GM13976 (cell line): ENCODE results near the gene MRPL24.

Experiments used
- DNase-seq: peaks from one replicate; pipeline ENCODE4 v3.0.0; 2012; ENCODE audit warnings: low spot score
- in situ Hi-C: fragments of 300-500 bp; cut with MboI; formaldehyde crosslinking; loops from one replicate; pipeline ENCODE4 v1.12.0; 2022; ENCODE audit warnings: low sequenced_read_pairs, mixed read lengths, inconsistent platforms; ENCODE audit not compliant: unreplicated experiment
- TF ChIP-seq, protein P1 (sequence below): IDR thresholded peaks from 2 replicates; pipeline ENCODE4 v1.5.1; 2012; ENCODE audit warnings: borderline replicate concordance, mild to moderate bottlenecking; ENCODE audit not compliant: insufficient read depth; ENCODE audit errors: extremely low read depth, missing control alignments, control extremely low read depth

Gene MRPL24

DNA sequence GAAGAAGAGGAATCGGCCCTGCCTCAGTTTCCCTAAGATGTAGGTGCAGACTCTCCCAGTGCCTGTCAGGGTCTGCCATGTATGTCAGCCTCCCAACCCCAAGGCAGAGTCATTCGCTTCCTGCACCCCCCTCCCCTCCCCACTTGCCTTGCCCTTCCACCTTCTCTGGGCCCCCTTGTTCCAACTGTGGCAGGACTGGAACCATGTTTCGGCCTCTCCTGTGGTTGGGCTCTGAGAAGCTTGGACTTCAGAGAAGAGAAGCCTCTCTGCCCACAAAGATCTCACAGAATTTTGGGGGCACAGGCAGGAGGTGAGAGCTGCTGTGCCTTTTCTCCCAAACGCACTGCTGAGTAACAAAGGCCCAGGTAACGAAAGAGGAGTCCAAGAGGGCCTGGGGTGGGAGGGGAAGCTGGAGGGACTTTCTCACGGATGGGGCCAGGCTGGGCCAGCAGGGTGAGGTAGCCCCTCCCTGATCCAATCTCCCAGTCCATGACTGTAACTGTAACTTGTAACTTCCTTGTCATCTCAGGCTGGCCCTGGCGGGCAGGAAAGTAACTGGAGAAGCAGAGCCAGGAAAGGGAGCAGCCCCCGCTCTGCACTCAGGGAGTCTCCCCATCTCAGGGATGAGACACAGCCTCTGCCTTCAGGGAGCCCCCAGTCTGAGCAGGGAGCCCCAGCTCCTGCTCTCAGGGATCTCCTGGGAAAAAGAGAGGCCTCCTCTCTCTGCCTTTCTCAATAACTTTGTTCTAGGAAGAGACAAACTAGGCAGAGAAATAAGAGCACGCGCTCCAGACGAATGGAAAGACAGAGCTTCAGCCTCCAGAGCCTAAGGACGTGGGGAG lies 46.8 kb downstream of the MRPL24 start:
- TF ChIP-seq, protein P1, sequence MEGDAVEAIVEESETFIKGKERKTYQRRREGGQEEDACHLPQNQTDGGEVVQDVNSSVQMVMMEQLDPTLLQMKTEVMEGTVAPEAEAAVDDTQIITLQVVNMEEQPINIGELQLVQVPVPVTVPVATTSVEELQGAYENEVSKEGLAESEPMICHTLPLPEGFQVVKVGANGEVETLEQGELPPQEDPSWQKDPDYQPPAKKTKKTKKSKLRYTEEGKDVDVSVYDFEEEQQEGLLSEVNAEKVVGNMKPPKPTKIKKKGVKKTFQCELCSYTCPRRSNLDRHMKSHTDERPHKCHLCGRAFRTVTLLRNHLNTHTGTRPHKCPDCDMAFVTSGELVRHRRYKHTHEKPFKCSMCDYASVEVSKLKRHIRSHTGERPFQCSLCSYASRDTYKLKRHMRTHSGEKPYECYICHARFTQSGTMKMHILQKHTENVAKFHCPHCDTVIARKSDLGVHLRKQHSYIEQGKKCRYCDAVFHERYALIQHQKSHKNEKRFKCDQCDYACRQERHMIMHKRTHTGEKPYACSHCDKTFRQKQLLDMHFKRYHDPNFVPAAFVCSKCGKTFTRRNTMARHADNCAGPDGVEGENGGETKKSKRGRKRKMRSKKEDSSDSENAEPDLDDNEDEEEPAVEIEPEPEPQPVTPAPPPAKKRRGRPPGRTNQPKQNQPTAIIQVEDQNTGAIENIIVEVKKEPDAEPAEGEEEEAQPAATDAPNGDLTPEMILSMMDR: no peak
- DNase-seq: no peak
- in situ Hi-C loops: no loop called here

DNA sequence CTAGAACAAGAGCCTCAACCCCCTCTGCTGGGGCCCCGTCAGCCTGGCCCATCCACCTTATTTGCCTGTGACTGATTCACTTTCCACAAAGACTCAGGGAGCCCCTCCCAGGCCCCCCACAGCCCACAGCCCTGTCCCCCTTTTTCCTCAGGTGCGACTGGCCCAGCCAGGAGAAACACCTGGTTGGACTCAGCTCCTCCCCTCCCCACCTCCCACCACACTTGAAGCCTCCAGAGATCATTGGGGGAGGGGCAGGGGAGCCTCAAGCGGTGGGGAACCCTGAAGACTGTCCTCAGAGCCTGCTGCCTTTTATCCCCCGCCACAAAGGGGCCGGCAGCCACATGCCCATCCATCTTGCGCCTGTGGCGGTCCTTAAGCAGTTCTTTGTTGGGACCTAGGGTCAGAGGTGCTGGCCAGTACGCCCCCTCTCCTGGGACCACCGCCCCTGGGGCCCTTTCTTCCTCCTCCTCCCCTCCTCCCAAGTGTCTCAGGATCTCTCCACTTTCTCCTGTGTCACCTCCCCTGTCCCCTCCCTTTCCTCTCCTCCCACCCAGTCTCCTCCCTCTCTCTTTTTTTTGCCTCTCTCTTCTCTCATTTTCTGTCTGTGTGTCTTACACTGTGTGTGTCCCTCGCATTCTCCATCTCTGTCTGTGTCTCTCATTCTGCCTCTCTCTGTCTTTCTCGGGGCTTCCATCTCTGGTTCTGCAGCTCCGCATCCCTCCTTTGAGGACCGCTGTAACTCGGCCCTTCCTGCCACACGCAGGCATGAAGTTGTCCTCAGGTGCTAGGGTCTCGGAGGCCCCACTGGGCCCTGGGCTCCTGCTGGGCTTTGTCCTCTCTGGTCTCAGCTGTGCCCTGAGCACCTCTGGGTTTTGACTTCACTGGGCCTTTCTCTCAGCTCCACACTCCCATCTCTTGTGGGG lies 47.7 kb downstream of the MRPL24 start:
- no peak for DNase-seq
- in situ Hi-C loops: no loop called here
- TF ChIP-seq, protein P1: no peak

DNA sequence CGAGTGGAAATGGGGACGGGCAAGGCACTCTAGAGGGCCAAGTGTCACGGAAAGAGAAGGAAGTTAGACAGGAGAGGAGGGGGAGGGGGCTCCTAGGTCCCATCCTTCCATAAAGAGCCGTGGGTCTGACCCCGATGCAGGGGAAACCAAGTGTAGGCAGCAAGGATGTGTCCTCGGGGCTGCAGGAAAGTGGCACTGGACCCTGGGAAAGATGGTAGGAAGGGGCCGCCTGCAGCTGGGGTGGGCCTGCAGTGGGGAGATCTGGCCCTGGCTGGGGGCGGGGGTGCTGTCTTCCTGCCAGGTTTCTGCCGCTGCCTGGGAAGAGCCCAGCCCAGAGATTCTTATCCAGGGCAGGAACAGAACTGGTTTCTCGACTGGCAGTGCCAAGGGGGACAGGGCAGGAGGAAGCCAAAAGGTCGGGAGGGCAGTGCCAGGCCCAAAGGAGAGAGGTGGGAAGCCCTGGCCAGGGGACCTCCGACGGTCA lies 48.4 kb downstream of the MRPL24 start:
- DNase-seq: no peak
- TF ChIP-seq, protein P1: no peak
- in situ Hi-C loops: no loop called here

DNA sequence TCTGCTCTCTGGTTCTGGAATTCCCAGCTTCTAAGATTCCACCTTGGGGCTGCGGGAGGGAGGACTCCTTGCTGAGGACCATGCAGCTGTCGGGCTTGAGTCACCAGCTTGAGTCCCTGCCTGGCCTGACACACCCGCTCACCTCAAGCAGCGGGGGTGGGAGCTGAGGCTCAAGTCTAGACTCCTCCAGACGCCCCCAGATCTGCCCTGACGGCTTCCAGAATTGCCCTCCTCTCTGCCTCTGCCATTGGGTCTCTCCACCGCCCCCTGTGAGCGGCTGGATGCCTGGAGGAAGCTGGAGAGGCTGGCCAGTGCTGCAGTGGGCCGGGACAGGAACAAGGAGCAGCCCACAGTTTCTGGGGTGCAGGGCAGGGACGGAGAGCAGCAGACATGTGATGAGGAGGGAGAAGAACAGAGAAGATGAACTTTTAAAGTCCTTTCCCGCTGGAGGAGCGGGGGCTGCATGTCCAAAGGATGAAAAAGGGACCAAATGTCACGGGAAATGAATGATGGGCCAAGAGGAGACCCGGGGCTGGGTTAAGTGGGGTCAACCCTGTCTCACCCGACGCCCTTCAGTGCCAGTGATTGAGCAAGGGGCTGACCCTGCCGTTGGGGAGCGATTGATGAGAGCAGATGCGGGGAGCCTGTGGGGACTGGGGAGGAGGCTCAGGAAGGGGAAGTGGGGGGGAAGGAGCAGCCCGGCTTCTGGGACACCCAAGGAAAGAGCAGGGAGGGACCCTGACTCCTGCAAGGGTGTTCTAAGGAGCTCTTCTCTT lies 49.0 kb downstream of the MRPL24 start:
- in situ Hi-C loops: no loop called here
- TF ChIP-seq, protein P1: no peak
- DNase-seq: no peak

DNA sequence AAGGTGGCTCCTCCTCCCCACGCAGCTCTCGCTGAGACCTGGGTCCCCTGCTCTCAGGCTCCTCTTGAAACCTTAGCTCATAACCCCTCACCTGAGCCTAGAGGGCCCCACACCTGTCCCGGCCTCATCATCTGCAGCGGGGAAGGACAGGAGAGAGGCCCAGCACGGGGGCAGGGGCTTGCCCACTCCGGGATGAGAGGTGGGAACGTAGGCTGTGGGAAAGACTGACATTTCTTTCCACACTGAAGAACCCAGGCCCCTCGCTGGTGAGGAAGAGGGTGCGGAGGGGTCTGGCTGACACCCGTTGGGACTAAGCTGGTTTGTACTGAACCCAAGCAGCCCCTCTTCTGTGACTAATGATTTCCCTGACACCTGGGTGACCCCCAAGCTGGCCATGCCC lies 49.7 kb downstream of the MRPL24 start:
- TF ChIP-seq, protein P1: no peak
- in situ Hi-C loops: no loop called here
- DNase-seq: no peak

DNA sequence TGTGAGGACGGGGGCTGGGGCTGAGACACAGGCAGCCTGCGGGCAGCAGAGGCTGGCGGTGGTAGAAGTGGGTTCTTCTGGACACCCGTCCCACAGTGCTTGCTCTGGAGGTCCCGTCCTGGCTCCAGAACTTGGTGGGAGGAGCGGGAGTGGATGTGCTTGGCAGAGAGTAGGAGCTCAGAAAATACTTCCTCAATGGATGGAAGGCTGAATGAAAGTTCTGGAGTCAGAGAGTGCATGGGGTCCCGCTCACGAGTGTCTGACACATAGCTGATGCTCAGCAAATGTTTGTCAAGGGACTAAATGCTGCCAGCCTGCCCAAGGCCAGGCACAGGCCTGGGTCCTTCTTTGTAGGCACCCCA lies 50.2 kb downstream of the MRPL24 start:
- TF ChIP-seq, protein P1: no peak
- DNase-seq: no peak
- in situ Hi-C loops: no loop called here
